ENCODE data around the gene KIAA0753. TPM values are rescaled to one million over a fixed set of nuclear protein-coding genes. Genes with fewer than 3 reads are reported as not detected.

The KIAA0753 gene
- total RNA-seq, 4 donors from 2014 or later = 8.1 to 19.6 (median 13.8) TPM

- DNase-seq (ENCODE audit: low spot score in 2 of 2) = no peak
- WGBS, 2 donors = 95% methylated on average over 6 of the region's 6 CpGs
- no peak overlapping the region for H3K4me3 ChIP-seq (ENCODE audit: low read depth, poor library complexity, severe bottlenecking)
- intact Hi-C loops (cut with DNase I; ENCODE audit: low total_unique reads) = no loop called here
- no peak for TF ChIP-seq POLR2A (IDR thresholded peaks at IDR 0.05)
- TF ChIP-seq CTCF (IDR thresholded peaks at IDR 0.05) = no peak
These were observed 35.4 kb downstream of the KIAA0753 start for GRCh38 chr17:6605142-6605541.

- 64 to 72% methylated on average over 3 of the region's 3 CpGs for WGBS, 2 donors
- DNase-seq (ENCODE audit: low spot score in 2 of 2) = no peak
- no peak overlapping the region for H3K4me3 ChIP-seq (ENCODE audit: low read depth, poor library complexity, severe bottlenecking)
- TF ChIP-seq CTCF (IDR thresholded peaks at IDR 0.05) = no peak
- TF ChIP-seq POLR2A (IDR thresholded peaks at IDR 0.05) = no peak
- intact Hi-C loops (cut with DNase I; ENCODE audit: low total_unique reads) = no loop called here
These were observed 36.7 kb downstream of the KIAA0753 start for GRCh38 chr17:6603744-6604325.

- WGBS, 2 donors = 88 to 100% methylated on average over 2 of the region's 2 CpGs
- TF ChIP-seq CTCF (IDR thresholded peaks at IDR 0.05) = no peak
- TF ChIP-seq POLR2A (IDR thresholded peaks at IDR 0.05) = no peak
- H3K4me3 ChIP-seq (ENCODE audit: low read depth, poor library complexity, severe bottlenecking) = no peak overlapping the region
These were observed 38.4 kb downstream of the KIAA0753 start for GRCh38 chr17:6602141-6602540.

GRCh38 chr17:6599364-6599763 is 41.1 kb downstream of the KIAA0753 start:
- no peak for DNase-seq (ENCODE audit: low spot score in 2 of 2)
- TF ChIP-seq POLR2A (IDR thresholded peaks at IDR 0.05) (no peak), CTCF (IDR thresholded peaks at IDR 0.05) (no peak)
- intact Hi-C loops (cut with DNase I; ENCODE audit: low total_unique reads) = no loop called here
- H3K4me3 ChIP-seq (ENCODE audit: low read depth, poor library complexity, severe bottlenecking) = no peak overlapping the region

More at GRCh38 chr17:6602141-6602540, 38.4 kb downstream of the KIAA0753 start:
- intact Hi-C loops (cut with DNase I; ENCODE audit: low total_unique reads) = no loop called here
- DNase-seq (ENCODE audit: low spot score in 2 of 2) = no peak

GRCh38 chr17:6597727-6598126 is 42.8 kb downstream of the KIAA0753 start:
- no peak for TF ChIP-seq CTCF (IDR thresholded peaks at IDR 0.05)
- no peak for TF ChIP-seq POLR2A (IDR thresholded peaks at IDR 0.05)
- 91 to 96% methylated on average over 1 of the region's 1 CpG for WGBS, 2 donors
- intact Hi-C loops (cut with DNase I; ENCODE audit: low total_unique reads) = no loop called here
- DNase-seq (ENCODE audit: low spot score in 2 of 2) = no peak
- no peak overlapping the region for H3K4me3 ChIP-seq (ENCODE audit: low read depth, poor library complexity, severe bottlenecking)

- DNase-seq (ENCODE audit: low spot score in 2 of 2) = no peak
- H3K4me3 ChIP-seq (ENCODE audit: low read depth, poor library complexity, severe bottlenecking) = no peak overlapping the region
- intact Hi-C loops (cut with DNase I; ENCODE audit: low total_unique reads) = no loop called here
- 91 to 96% methylated on average over 4 of the region's 4 CpGs for WGBS, 2 donors
- TF ChIP-seq POLR2A (IDR thresholded peaks at IDR 0.05) (no peak), CTCF (IDR thresholded peaks at IDR 0.05) (no peak)
These were observed 43.6 kb downstream of the KIAA0753 start for GRCh38 chr17:6596941-6597340.

All from lower leg skin (tissue), 4 donors.